Nephron progenitor cell (in vitro differentiated cells): ENCODE data around the gene MVK.
"Not testable (repeated sequence)": the region's sequence is repeated elsewhere in the genome, so short reads cannot be mapped to it uniquely, and the experiment has no call there.

ENCODE experiments used
- DNase-seq: peaks from one replicate; pipeline ENCODE4 v3.0.0; 2021
- H3K27ac Mint-ChIP-seq: 2 replicates; pipeline ENCODE4 v1.8.0; 2021; ENCODE audit warnings: mild to moderate bottlenecking, moderate library complexity, mixed read lengths
- H3K27me3 Mint-ChIP-seq: 2 replicates; pipeline ENCODE4 v1.8.0; 2021; ENCODE audit warnings: mild to moderate bottlenecking, low read depth, mixed read lengths; ENCODE audit not compliant: poor library complexity
- H3K36me3 Mint-ChIP-seq: 2 replicates; pipeline ENCODE4 v1.8.0; 2021; ENCODE audit warnings: low read depth, mixed read lengths
- H3K4me1 Mint-ChIP-seq: 2 replicates; pipeline ENCODE4 v1.8.0; 2021; ENCODE audit warnings: mixed read lengths
- H3K4me3 Mint-ChIP-seq: 2 replicates; pipeline ENCODE4 v1.8.0; 2021; ENCODE audit warnings: mild to moderate bottlenecking, moderate library complexity, mixed read lengths
- H3K9me3 Mint-ChIP-seq: 2 replicates; pipeline ENCODE4 v1.8.0; 2021; ENCODE audit warnings: mild to moderate bottlenecking, moderate library complexity, mixed read lengths
- TF ChIP-seq, protein P1 (sequence below): fragments of 200-600 bp; sonication (generic); IDR thresholded peaks from 2 replicates; pipeline ENCODE4 v1.5.0; 2021; ENCODE audit warnings: antibody characterized with exemption

MVK gene

DNA sequence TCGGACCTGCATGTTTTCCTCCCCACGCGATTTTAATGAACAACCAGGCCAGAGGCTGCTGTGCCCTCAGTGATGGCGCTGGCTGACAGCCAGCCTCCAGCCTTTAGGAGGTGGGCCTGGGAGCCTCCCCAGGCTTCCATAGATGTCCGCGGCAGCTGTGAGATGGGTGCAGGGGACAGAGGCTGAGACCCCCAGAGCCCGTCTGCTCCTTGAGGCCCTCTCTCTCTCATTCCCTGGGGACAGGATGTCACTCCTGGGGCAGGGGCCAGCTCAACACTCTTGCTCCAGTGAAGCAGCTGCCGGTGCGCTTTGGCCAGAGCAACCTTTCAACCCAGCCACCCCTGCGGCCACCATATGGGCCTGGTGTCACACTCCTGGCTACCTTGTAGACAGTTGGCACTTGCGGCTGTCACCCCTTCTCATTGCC is 24.8 kb downstream of the MVK start:
- Mint-ChIP-seq H3K27ac (no peak overlapping the region), H3K4me3 (no peak overlapping the region), H3K27me3 (peaks cover 7% of the 10 kb centered on the region), H3K9me3 (no peaks in the 10 kb centered on the region), H3K4me1 (peaks cover 27% of the 10 kb centered on the region), H3K36me3 (peaks cover 11% of the 10 kb centered on the region)
- TF ChIP-seq, protein P1, sequence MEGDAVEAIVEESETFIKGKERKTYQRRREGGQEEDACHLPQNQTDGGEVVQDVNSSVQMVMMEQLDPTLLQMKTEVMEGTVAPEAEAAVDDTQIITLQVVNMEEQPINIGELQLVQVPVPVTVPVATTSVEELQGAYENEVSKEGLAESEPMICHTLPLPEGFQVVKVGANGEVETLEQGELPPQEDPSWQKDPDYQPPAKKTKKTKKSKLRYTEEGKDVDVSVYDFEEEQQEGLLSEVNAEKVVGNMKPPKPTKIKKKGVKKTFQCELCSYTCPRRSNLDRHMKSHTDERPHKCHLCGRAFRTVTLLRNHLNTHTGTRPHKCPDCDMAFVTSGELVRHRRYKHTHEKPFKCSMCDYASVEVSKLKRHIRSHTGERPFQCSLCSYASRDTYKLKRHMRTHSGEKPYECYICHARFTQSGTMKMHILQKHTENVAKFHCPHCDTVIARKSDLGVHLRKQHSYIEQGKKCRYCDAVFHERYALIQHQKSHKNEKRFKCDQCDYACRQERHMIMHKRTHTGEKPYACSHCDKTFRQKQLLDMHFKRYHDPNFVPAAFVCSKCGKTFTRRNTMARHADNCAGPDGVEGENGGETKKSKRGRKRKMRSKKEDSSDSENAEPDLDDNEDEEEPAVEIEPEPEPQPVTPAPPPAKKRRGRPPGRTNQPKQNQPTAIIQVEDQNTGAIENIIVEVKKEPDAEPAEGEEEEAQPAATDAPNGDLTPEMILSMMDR = no peak
- DNase-seq = no peak

- Mint-ChIP-seq H3K4me1 (peaks cover 27% of the 10 kb centered on the region), H3K27ac (no peak overlapping the region), H3K4me3 (no peak overlapping the region), H3K9me3 (no peaks in the 10 kb centered on the region), H3K27me3 (peaks cover 7% of the 10 kb centered on the region), H3K36me3 (peaks cover 5% of the 10 kb centered on the region)
- TF ChIP-seq, protein P1 = no peak
- no peak for DNase-seq
Measured at GRCh38 chr12:109599087-109599486, 25.5 kb downstream of the MVK start.

GRCh38 chr12:109600481-109600880 is 26.9 kb downstream of the MVK start:
- no peak overlapping the region for H3K27ac Mint-ChIP-seq
- H3K9me3 Mint-ChIP-seq = no peaks in the 10 kb centered on the region
- no peak for DNase-seq
- peaks cover 39% of the 10 kb centered on the region for H3K4me1 Mint-ChIP-seq
- no peak overlapping the region for H3K4me3 Mint-ChIP-seq
- H3K36me3 Mint-ChIP-seq = no peaks in the 10 kb centered on the region
- peaks cover 12% of the 10 kb centered on the region for H3K27me3 Mint-ChIP-seq
- TF ChIP-seq, protein P1 = no peak

DNA sequence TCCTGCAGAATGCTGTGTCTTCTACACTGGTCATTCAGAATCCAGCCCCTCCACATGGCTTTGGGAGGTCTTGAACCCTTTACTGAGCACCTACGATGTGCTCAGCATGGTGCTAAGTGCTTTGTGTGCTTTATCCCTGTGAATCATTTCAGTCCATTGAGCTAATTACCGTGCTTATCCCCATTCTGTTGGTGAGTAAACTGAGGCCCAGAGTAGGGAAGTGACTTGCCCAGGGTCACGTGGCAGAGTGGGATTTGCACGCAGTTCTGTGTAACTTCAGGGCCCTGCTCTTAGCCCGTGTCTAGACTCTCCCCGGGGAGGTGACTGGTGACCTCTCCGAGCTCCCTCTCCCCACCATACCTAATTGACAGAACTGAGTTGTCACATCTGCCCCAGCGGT is 27.4 kb downstream of the MVK start:
- H3K27ac Mint-ChIP-seq = no peak overlapping the region
- H3K4me3 Mint-ChIP-seq = no peak overlapping the region
- peaks cover 8% of the 10 kb centered on the region for H3K27me3 Mint-ChIP-seq
- DNase-seq = no peak
- no peaks in the 10 kb centered on the region for H3K9me3 Mint-ChIP-seq
- H3K36me3 Mint-ChIP-seq = no peaks in the 10 kb centered on the region
- TF ChIP-seq, protein P1 = no peak
- H3K4me1 Mint-ChIP-seq = peaks cover 41% of the 10 kb centered on the region

DNA sequence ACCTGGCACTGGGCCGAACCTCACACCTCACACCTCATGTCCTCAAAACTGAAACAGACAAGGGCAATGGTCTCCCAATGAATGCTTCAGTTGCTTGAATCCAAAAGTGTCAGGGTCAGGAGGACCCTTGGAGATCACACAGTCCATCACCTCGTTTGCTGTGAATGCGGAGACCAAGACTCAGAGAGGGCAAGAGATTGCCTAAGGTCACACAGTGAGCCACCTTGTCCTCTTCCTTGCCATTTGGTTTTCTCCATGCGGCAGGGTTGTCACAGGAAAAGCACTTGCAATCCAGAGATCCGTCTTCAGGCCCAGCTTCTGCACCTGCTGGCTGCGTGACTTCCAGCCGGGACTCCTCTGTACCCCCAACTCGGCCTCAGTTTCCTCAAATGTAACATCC is 28.0 kb downstream of the MVK start:
- Mint-ChIP-seq H3K36me3 (no peaks in the 10 kb centered on the region), H3K4me3 (no peak overlapping the region), H3K9me3 (no peaks in the 10 kb centered on the region), H3K27ac (no peak overlapping the region), H3K27me3 (peaks cover 11% of the 10 kb centered on the region), H3K4me1 (peaks cover 45% of the 10 kb centered on the region)
- DNase-seq = no peak
- TF ChIP-seq, protein P1 = no peak

DNA sequence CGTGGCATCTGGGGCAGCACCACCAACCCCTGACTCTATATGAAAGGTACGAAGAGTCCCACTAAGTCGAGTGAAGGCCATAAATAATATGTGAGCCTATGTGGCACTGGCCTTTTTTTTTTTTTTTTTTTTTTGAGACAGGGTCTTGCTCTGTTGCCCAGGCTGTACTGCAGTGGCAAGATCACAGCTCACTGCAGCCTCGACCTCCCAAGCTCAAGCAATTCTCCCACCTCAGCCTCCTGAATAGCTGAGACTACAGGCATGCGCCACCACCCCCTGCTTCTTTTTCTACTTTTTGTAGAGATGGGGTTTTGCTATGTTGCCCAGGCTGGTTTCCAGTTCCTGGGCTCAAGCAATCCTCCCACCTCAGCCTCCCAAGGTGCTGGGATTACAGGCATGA is 28.5 kb downstream of the MVK start:
- H3K9me3 Mint-ChIP-seq, H3K36me3 Mint-ChIP-seq, H3K4me3 Mint-ChIP-seq, H3K27ac Mint-ChIP-seq, DNase-seq: not testable (repeated sequence)
- H3K4me1 Mint-ChIP-seq = peaks cover 50% of the 10 kb centered on the region
- H3K27me3 Mint-ChIP-seq = peaks cover 12% of the 10 kb centered on the region
